GM12865 (cell line): ENCODE data around the gene PEX16.
A peak's percentile ranks its signal among the peaks of the same experiment; 100 is the strongest.

ENCODE experiments used
- DNase-seq: peaks from one replicate; pipeline ENCODE4 v3.0.0; 2010; ENCODE audit warnings: low read depth
- H3K4me3 ChIP-seq: 2 replicates; pipeline ENCODE4 v1.5.1; 2011; ENCODE audit warnings: mild to moderate bottlenecking, low read depth, low read length, control low read depth
- CTCF ChIP-seq: IDR thresholded peaks from 2 replicates; pipeline ENCODE4 v1.5.1; 2011; ENCODE audit warnings: low read length, control low read depth, low read depth, inconsistent platforms; ENCODE audit not compliant: insufficient read depth; ENCODE audit errors: missing control alignments

The PEX16 gene

DNA sequence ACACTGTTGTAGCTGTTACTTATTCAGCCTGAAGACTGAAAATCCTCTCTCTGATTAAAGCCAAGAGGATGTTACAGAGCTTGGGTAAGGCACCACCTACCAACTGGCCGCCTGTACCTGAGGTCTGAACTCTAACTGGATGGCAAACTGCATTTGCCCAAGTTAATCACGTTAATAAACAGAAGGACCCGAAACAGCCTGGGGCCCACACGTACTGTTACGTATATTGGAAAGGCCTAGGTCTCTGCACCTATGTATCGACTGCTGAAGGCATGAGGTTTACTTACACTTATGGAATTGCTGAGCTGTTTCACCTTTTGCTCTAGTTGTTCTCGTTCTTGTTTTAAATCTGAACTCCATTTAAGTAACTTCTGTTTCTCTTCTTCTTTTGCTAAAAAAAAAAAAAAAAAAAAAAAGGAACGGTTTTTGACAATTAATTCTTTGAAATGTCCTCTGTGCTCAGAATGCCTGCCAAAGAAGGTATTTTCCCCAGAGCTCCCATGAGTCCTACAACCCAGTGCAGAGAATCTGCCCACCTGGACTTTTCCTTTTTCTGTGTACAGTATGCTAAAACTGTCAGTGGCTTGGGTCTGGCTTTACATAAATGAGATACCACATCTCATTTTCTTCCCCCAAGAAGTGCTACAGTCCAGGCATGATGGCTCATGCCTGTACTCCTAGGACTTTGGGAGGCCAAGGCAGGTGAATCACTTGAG, 17.8 kb upstream of the PEX16 start:
- H3K4me3 ChIP-seq: no peak overlapping the region
- no peak for DNase-seq
- TF ChIP-seq CTCF: no peak

GRCh38 chr11:45934580-45935318, 17.1 kb upstream of the PEX16 start:
- DNase-seq: no peak
- H3K4me3 ChIP-seq: no peak overlapping the region
- TF ChIP-seq CTCF: no peak

GRCh38 chr11:45933846-45934579, 16.3 kb upstream of the PEX16 start:
- no peak for DNase-seq
- no peak overlapping the region for H3K4me3 ChIP-seq
- TF ChIP-seq CTCF: no peak

DNA sequence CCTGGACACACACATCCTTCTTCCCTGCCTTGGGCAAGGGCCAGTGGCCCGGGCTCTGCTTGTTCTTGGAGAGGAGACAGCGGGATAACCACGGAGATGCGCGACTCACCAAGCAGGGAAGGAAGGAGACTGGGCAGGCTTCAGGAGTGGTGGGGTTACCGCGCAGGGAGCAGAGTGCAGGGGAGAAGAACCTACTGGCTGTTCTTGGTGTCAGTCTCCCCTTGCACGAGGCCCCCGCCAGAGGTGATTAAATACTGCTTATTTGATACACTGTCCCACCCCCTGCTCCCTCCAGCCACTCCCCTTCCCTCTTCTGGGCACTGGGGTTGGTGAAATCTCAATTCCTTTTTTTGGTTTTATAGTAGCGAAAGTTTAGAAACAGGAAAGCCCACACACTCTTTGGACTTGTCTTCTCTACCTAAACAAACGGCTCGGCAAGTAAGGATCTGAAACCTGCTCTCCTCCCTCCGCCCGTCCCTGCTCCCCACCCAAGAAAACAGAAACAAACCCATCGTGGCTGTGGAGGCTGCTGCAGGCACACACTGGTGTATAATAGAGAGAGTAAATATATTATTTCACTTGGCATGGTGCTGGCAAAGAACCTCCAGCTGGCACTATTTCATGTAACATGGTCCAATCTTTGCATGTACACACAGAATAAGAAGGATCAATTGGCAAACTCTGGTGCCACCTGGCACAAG, 15.6 kb upstream of the PEX16 start:
- no peak for TF ChIP-seq CTCF
- no peak overlapping the region for H3K4me3 ChIP-seq
- peak; percentile 43 for DNase-seq

DNA sequence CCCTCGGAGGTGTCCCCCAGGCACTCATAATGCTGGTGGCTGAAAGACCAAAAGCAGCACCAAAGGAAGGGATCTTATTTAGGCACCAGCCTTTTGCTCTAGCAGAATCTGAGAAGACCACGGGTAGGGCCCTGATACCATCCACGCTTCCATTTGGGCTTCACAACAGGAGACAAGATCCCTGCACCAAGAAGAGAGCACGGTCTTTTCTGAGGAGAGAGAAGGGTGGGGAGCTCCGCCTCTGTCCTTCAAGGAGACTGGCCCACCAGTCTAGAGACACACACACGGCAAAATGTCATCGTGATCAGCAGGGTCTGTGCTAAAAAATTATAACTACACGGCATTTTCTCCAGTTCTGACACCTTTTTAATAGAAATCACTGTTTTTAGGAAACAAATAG, 14.5 kb upstream of the PEX16 start:
- no peak for DNase-seq
- no peak overlapping the region for H3K4me3 ChIP-seq
- TF ChIP-seq CTCF: no peak

DNA sequence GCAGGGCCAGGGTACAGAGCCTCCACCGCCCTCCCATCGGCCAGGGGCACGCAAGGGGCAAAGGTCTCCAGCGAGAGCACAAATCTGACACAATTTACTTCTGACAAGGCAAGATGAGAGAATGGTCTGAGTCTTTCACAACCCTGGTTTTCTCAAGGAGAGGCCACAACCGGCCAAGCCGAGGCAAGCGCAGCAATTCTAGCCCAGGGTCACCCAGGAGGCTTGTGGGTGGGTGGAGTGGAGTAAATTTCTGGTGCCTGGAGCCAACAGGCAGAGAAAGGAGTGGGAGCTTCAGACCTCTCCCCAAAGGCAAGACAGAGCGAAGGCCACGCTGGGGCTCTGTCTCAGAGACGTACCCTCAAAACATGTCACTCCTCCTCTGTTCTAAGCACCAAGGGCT, 14.1 kb upstream of the PEX16 start:
- DNase-seq: no peak
- no peak for TF ChIP-seq CTCF
- H3K4me3 ChIP-seq: no peak overlapping the region
